ENCODE data around the gene FERMT1.

Gene FERMT1

GRCh38 chr20:6028818-6029217 lies 94.0 kb downstream of the FERMT1 start:
- TF ChIP-seq CTCF (IDR thresholded peaks at IDR 0.05; ENCODE audit: borderline replicate concordance, extremely low read depth, low read length, poor library complexity, severe bottlenecking) = no peak
- no peak for TF ChIP-seq EZH2 (IDR thresholded peaks at IDR 0.05; ENCODE audit: borderline replicate concordance, low read depth, low read length, severe bottlenecking)
- ATAC-seq (ENCODE audit: insufficient read depth, low read depth) (peak; percentile 82), DNase-seq (no peak)
- Histone ChIP-seq H3K9ac (ENCODE audit: low read depth, low read length) (no peak overlapping the region), H3K9me3 (ENCODE audit: insufficient read depth, low read length, severe bottlenecking) (peaks cover 15% of the 10 kb centered on the region), H3K4me2 (ENCODE audit: insufficient read depth, low read length) (no peak overlapping the region), H3K27ac (ENCODE audit: low read length) (no peak overlapping the region), H3K79me2 (ENCODE audit: insufficient read depth, low read length) (peaks cover 39% of the 10 kb centered on the region), H3K27me3 (ENCODE audit: insufficient read depth, low read length, poor library complexity) (no peaks in the 10 kb centered on the region), H3K4me1 (ENCODE audit: insufficient read depth, low read length) (no peaks in the 10 kb centered on the region), H2AFZ (ENCODE audit: low read depth, low read length) (no peak overlapping the region), H3K4me3 (ENCODE audit: low read depth in 1 of 2, low read length in 2 of 2) (no peak overlapping the region), H4K20me1 (ENCODE audit: insufficient read depth, low read length) (peaks cover 9% of the 10 kb centered on the region; the same call in 1 of the 2 replicates), H3K36me3 (ENCODE audit: insufficient read depth, low read length) (peaks cover 72% of the 10 kb centered on the region)

- no peak for TF ChIP-seq CTCF (IDR thresholded peaks at IDR 0.05; ENCODE audit: borderline replicate concordance, extremely low read depth, low read length, poor library complexity, severe bottlenecking)
- TF ChIP-seq EZH2 (IDR thresholded peaks at IDR 0.05; ENCODE audit: borderline replicate concordance, low read depth, low read length, severe bottlenecking) = no peak
- Histone ChIP-seq H3K36me3 (ENCODE audit: insufficient read depth, low read length) (peaks cover 75% of the 10 kb centered on the region), H3K79me2 (ENCODE audit: insufficient read depth, low read length) (peaks cover 65% of the 10 kb centered on the region), H4K20me1 (ENCODE audit: insufficient read depth, low read length) (peaks cover 7% of the 10 kb centered on the region; the same call in 1 of the 2 replicates), H3K27ac (ENCODE audit: low read length) (no peak overlapping the region), H3K27me3 (ENCODE audit: insufficient read depth, low read length, poor library complexity) (no peaks in the 10 kb centered on the region), H3K9me3 (ENCODE audit: insufficient read depth, low read length, severe bottlenecking) (peaks cover 18% of the 10 kb centered on the region), H3K4me2 (ENCODE audit: insufficient read depth, low read length) (no peak overlapping the region), H3K9ac (ENCODE audit: low read depth, low read length) (no peak overlapping the region), H3K4me3 (ENCODE audit: low read depth in 1 of 2, low read length in 2 of 2) (no peak overlapping the region), H2AFZ (ENCODE audit: low read depth, low read length) (no peak overlapping the region), H3K4me1 (ENCODE audit: insufficient read depth, low read length) (no peaks in the 10 kb centered on the region)
- DNase-seq (no peak), ATAC-seq (ENCODE audit: insufficient read depth, low read depth) (peak; percentile 40; the same call in 1 of the 3 replicates)
Measured at GRCh38 chr20:6026051-6026450, 96.8 kb downstream of the FERMT1 start.
